GM03348 (cell line): Measurements from ENCODE around the gene FHIT.

ENCODE experiments used
- DNase-seq: peaks from one replicate; pipeline ENCODE4 v3.0.0; 2012; ENCODE audit warnings: low spot score

The FHIT gene

DNA sequence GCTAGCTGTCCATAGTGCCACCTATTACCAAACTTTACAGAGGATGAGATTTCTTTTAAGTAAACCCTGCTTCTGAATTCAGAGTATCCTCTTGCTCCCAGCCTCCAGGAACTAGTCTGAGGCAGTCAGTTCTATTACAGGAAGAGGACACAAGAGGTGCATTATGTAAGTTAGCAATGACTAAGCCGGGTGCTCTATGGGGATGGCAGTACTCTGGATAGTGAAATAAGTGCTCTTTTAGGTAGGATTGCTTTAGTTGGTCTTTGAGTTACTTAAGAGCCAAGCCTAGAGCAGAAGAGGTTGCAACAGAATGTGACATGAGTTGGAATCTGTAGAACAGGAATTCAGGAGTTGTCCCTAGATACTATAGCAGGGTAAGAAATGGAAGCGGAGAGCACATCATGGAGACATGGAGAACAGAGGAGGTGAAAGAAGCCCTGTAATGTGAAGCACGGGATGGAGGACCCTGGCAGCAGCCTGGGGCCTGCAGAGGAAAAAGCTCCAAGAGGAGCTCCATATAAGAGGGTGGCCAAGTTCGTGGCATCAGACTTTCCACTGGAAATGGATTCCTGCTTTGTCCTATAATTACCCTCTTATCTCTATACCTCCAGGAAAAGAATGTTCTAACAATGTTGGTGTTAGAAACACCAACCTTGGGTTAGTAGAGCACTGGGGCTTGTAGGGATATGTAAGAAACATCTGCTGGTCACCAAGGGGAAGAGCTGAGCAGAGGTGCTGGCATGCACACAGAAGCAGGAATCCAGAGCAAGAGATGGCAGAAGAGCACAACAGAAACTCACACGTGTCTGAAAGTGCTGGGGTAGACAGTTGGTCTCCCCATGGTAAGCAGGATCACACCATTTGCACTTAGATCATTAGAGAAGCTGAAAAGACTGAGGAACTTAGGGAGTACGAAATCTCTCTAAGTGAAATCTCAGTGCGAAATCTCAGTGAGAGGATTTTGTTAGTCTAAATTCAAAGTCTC, 851.1 kb downstream of the FHIT start:
- peak; percentile 4 for DNase-seq

GRCh38 chr3:60399292-60399691, 852.0 kb downstream of the FHIT start:
- DNase-seq: no peak

DNA sequence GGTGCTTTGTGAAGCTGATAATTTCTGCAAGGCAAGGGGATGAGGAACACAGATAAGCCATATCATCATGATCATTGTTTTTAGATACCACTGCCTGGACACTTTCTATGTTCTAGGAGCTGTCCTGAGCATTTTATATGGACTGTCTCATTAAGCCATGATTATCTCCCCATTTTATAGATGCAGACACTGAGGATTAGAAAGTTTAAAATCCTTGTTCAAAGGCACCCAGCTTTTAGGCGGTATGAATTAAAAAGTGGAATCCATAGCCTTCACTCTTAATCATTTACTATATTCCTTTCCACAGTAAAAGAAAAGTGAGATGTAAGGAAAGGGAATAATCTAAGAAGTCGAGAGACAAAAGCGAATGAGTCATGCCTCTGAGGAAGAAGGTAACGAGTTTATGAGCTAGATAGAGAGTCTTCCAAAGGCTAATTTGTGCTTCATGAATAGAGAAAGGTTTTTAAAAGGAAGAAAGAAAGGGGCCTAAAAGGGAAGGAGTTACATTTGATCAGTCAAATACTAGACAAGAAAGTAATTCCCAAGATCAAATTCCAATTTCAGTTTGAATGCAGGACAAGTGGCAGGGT, 856.0 kb downstream of the FHIT start:
- DNase-seq: no peak

- DNase-seq: no peak
Measured at GRCh38 chr3:60393946-60394345, 857.3 kb downstream of the FHIT start.

DNA sequence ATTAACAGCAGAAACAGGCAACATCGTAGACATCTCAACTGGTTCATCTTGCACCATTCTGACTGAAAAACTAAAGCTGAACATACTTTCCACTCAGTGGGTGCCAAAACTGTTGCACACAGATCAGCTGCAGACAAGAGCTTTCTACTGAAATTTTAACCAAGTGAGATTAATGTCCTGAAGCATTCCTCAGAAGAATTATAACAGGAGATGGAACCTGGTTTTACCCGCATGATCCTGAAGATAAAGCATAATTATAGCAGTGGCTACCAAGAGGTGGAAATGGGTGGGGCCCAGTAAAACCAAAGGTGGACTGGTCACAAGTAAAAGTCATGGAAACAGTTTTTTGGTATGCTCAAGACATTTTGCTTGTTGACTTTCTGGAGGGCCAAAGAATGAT, 858.8 kb downstream of the FHIT start:
- no peak for DNase-seq

DNA sequence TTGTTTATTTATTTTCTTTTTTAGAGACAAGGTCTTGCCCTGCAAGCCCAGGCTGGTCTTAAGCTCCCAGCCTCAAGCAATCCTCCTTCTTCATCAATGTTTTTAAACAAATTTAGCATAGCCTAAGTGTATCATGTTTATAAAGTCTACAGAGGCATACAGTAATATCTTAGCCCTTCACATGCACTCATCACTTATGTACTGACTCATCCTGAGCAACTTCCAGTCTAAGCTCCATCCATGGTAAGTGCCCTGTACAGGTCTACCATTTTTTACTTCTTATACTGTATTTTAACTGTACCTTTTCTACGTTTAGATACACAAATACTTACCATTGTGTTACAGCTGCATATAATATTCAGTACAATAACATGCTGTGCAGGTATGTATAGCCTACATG, 860.0 kb downstream of the FHIT start:
- DNase-seq: no peak

- no peak for DNase-seq
Measured at GRCh38 chr3:60388731-60389130, 862.5 kb downstream of the FHIT start.

GRCh38 chr3:60386306-60386705, 864.9 kb downstream of the FHIT start:
- DNase-seq: no peak

DNA sequence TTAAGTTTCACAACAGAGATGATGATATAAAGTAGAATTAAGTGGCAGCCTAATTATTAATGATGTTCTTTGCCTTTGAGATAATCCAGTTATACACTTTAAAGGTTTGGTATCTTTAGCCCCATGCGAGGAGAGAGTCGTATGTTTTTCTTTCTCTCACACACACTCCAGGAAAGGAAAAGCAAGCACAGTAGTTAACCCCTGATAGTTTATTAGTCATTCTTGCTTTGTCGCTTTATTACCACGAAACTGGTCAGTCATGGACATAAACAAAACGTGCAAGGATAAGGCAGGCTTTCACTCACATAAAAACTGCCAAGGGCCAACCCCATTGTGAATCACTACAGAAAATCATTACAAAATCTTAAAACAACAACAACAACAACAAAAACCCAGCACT, 866.9 kb downstream of the FHIT start:
- no peak for DNase-seq

- no peak for DNase-seq
Measured at GRCh38 chr3:60383345-60383744, 867.9 kb downstream of the FHIT start.

GRCh38 chr3:60366486-60366885, 884.8 kb downstream of the FHIT start:
- no peak for DNase-seq

- DNase-seq: peak; percentile 4
Measured at GRCh38 chr3:60365360-60365759, 885.9 kb downstream of the FHIT start.

DNA sequence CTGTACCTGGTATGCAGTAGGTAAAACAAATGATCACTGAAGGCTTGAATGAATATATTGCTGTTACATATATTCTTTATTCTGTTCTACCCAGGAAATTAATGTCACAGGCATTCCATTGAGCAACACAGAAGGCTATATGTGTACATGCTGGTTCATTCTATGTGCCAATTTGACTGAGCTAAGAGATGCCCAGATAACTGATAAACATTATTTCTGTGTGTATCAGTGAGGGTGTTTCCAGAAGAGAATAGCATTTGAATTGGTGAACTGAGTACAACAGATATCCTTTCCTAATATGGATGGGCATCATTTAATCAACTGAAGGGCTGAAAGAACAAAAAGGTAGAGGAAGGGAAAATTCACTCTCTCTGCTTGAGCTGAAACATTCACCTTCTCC, 886.8 kb downstream of the FHIT start:
- DNase-seq: no peak

DNA sequence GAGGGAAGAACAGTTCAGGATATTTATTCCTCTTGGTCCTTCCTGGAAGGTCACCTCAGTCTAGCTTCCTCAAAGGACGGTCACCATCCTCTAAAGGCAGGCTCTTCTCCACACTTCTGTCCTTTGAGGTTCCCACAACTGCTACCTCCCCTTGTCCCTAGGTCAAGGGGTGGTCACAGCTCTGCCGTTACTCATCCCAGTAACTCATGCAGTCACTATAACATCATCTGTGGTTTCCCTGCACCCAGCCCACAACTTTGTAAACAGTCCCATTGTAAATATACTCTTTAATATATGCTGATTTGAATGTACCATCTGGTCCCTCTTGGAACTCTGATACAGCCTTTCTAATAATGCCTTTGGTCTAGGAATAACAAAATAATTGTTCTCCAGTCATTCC, 887.4 kb downstream of the FHIT start:
- no peak for DNase-seq

GRCh38 chr3:60355825-60356224, 895.4 kb downstream of the FHIT start:
- DNase-seq: no peak

GRCh38 chr3:60351481-60351880, 899.8 kb downstream of the FHIT start:
- DNase-seq: no peak

DNA sequence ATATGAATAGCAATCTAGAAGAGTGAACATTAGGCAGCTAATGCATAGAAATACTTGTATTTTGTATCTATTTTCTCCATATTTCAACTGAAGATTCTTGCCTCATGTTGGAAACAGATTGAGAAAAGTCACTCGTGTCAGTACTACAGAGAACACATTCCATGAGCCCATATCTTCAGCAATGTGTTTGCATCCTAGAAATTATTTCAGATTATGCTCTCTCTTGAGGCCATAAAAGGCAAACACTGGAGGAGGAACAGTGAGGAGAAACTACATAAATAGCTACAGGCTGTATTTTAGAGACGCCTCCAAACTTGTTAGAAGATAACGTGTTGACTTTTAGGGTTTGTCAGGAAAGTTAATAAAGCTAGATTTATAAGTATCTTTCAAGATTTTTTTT, 906.9 kb downstream of the FHIT start:
- DNase-seq: no peak

DNA sequence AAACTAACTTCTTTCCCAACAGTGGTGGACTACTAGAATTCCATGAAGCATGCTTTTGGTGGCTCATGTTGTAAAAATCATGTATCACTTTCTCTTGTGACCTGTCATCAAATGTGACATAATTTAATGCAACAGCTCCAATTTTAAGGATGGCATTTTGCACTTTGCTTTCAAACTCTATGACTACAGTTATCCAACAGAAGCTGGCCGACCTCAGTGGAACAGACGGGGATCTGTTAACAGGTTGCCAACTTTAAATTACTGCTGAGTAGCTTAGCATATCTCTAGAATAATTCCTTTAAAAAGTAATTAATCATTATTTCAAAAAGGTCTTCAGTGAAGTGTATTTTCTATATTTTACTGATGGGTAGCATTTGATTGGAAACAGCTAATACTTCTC, 907.4 kb downstream of the FHIT start:
- no peak for DNase-seq

- no peak for DNase-seq
Measured at GRCh38 chr3:60339304-60339703, 911.9 kb downstream of the FHIT start.

DNA sequence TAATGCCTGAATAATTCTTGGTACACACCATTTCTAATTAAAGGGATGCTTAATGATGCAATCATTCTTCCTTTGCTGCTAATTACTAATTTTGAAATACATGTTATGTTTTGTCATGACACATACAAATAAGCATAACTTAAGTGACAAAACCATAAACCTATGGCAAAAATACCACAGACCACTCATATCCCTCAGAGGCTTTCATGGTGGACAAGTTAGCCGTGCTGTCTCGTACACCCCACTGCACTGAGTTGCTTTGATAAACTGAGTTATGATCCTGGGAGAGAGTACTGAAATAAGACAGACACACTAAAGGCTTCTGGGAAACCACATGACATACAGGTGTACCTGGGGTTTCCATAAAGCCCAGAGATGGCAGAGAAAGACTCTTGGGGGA, 913.8 kb downstream of the FHIT start:
- DNase-seq: no peak

GRCh38 chr3:60336061-60336460, 915.2 kb downstream of the FHIT start:
- no peak for DNase-seq

DNA sequence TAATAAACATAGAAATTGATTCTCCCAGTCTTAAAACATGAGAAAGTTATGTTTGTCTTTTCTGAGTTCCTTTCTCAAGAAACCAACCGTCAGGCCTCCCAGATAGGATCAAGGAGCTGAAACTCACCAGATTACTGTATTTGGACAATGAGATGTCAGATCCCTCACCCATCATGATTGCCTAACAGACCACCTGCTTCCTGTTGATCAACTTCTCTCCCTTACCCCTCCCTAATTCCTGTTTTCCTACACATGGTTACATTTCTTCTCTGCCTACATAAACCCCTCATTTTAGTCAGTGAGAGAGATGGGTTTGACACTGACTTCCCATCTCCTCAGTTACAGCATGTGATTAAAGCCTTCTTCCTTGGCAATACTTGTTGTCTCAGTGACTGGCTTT, 917.5 kb downstream of the FHIT start:
- DNase-seq: no peak

DNA sequence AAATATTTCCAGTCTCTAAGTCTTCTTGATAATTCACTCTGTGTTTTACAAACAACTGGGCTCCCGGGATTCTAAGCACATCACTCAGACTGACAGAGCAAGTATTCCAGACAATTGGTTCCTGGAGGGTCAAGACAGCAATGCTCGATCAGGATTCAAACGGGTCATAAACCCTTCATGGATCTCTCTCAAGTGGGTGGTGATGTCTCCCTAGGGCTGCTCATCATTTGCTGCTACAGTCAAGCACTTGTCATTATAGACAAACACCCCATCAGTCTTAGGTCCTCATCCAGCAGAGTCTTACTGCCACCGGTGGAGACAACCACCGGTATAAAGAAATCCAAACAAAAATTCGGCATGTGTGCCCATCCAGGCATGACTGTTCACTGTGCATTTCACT, 921.1 kb downstream of the FHIT start:
- no peak for DNase-seq
